Thoracic aorta (tissue), 2 donors: ENCODE data around the gene FKBP9. TPM values are rescaled to one million over a fixed set of nuclear protein-coding genes. Genes with fewer than 3 reads are reported as not detected.

Experiments
- ATAC-seq: fragments of 150-250 bp; one replicate; pipeline ENCODE4 v1.8.0; 2017; ENCODE audit warnings: low read depth; ENCODE audit not compliant: insufficient number of reproducible peaks, low FRiP score
- DNase-seq: peaks from one replicate; pipeline ENCODE4 v3.0.0-alpha.2; 2020; ENCODE audit warnings: low spot score
- H3K27ac ChIP-seq, 2 donors: fragments of 200-600 bp; sonication (generic); 1 replicate in 1 of 2; 2 replicates in 1 of 2; pipeline ENCODE4 v1.5.1; 2016; ENCODE audit warnings: mild to moderate bottlenecking in 2 of 2, moderate library complexity in 2 of 2
- H3K27me3 ChIP-seq: fragments of 200-600 bp; sonication (generic); replicated peaks from 2 replicates; pipeline ENCODE4 v1.6.0; 2016; ENCODE audit warnings: mild to moderate bottlenecking; ENCODE audit not compliant: insufficient read depth
- H3K36me3 ChIP-seq: fragments of 200-600 bp; sonication (generic); one replicate; pipeline ENCODE4 v1.5.1; 2016
- H3K4me1 ChIP-seq, 2 donors: fragments of 200-600 bp; sonication (generic); 1 replicate in 1 of 2; 2 replicates in 1 of 2; pipeline versions ENCODE4 v1.5.1 to v1.6.0; 2016; ENCODE audit warnings: low read depth in 2 of 2, mild to moderate bottlenecking in 1 of 2; ENCODE audit not compliant: control insufficient read depth in 1 of 2
- H3K4me3 ChIP-seq: fragments of 200-600 bp; sonication (generic); 2 replicates; pipeline ENCODE4 v1.5.1; 2016; ENCODE audit warnings: mild to moderate bottlenecking
- H3K9me3 ChIP-seq: fragments of 200-600 bp; sonication (generic); 2 replicates; pipeline ENCODE4 v1.5.1; 2016
- CTCF ChIP-seq: fragments of 200-600 bp; sonication (generic); IDR thresholded peaks from one replicate; pipeline ENCODE4 v1.5.1; 2019; ENCODE audit warnings: antibody characterized with exemption
- total RNA-seq, 2 donors: library from RNA; depleted of rRNA; stranded (reverse); fragments of >200 nt; gene quantifications; one replicate each; pipeline versions ENCODE4 v1.1.0 to v1.2.3, GENCODE V29; 2016

Gene FKBP9
- total RNA-seq, 2 donors from 2014 or later = 166 to 196 TPM

GRCh38 chr7:32936689-32937088 is 20.6 kb upstream of the FKBP9 start:
- H3K27ac ChIP-seq = peak overlapping the region in 1 of 2 donors; percentile 22
- H3K36me3 ChIP-seq = no peaks in the 10 kb centered on the region
- no peaks in the 10 kb centered on the region for H3K27me3 ChIP-seq
- no peaks in the 10 kb centered on the region for H3K9me3 ChIP-seq
- peaks cover 9 to 48% of the 10 kb centered on the region in 2 donors for H3K4me1 ChIP-seq
- ATAC-seq (no peak), DNase-seq (no peak)
- no peak overlapping the region for H3K4me3 ChIP-seq
- no peak for TF ChIP-seq CTCF

- no peak for TF ChIP-seq CTCF
- no peak for ATAC-seq
Measured at GRCh38 chr7:32937344-32938174, 19.7 kb upstream of the FKBP9 start.

GRCh38 chr7:32941181-32941580 is 16.1 kb upstream of the FKBP9 start:
- Histone ChIP-seq H3K9me3 (no peaks in the 10 kb centered on the region), H3K27ac (peak overlapping the region in 1 of 2 donors; percentile 92), H3K27me3 (no peaks in the 10 kb centered on the region), H3K4me3 (peak overlapping the region; percentile 95), H3K36me3 (no peaks in the 10 kb centered on the region), H3K4me1 (peaks cover 9 to 45% of the 10 kb centered on the region in 2 donors)
- DNase-seq (no peak), ATAC-seq (no peak)
- no peak for TF ChIP-seq CTCF

More at GRCh38 chr7:32937344-32938174, 19.7 kb upstream of the FKBP9 start:
- Histone ChIP-seq H3K27ac (peak overlapping the region; percentile 22 to 23), H3K27me3 (no peaks in the 10 kb centered on the region), H3K9me3 (no peaks in the 10 kb centered on the region), H3K4me3 (peak overlapping the region; percentile 6), H3K4me1 (peaks cover 9 to 51% of the 10 kb centered on the region in 2 donors), H3K36me3 (no peaks in the 10 kb centered on the region)
- DNase-seq = peak; percentile 48

- DNase-seq = no peak
- H3K4me1 ChIP-seq = peaks cover 9 to 40% of the 10 kb centered on the region in 2 donors
- no peaks in the 10 kb centered on the region for H3K9me3 ChIP-seq
- no peak for TF ChIP-seq CTCF
- no peak for ATAC-seq
- H3K27ac ChIP-seq = peak overlapping the region; percentile 86 to 92
- no peaks in the 10 kb centered on the region for H3K27me3 ChIP-seq
- H3K36me3 ChIP-seq = no peaks in the 10 kb centered on the region
- H3K4me3 ChIP-seq = peak overlapping the region; percentile 95
Measured at GRCh38 chr7:32941681-32942414, 15.4 kb upstream of the FKBP9 start.
